GM23338 (cell line): ENCODE data around the gene DOCK1. TPM values are rescaled to one million over a fixed set of nuclear protein-coding genes. Genes with fewer than 3 reads are reported as not detected.

Source experiments
- ATAC-seq: fragments of 200-7000 bp; cut with Tn5 transposase; 3 replicates; pipeline ENCODE4 v1.9.1; 2020
- DNase-seq: peaks from one replicate; pipeline ENCODE4 v3.0.0-alpha.2; 2015; ENCODE audit warnings: low spot score
- H2AFZ ChIP-seq: fragments of 200-600 bp; sonication (generic); 2 replicates; pipeline ENCODE4 v1.8.0; 2016; ENCODE audit warnings: antibody characterized with exemption, mild to moderate bottlenecking, moderate library complexity
- H3F3A ChIP-seq: fragments of 200-600 bp; sonication (generic); replicated peaks from 2 replicates; pipeline ENCODE4 v1.8.0; 2017; ENCODE audit warnings: antibody characterized with exemption, mixed run types, low read depth
- H3K27ac ChIP-seq: fragments of 200-600 bp; sonication (generic); 2 replicates; pipeline ENCODE4 v1.6.1; 2016; ENCODE audit warnings: low read depth
- H3K27me3 ChIP-seq: fragments of 200-600 bp; sonication (generic); 2 replicates; pipeline ENCODE4 v1.8.0; 2016; ENCODE audit warnings: mild to moderate bottlenecking, mixed run types, moderate library complexity; ENCODE audit not compliant: insufficient read depth
- H3K36me3 ChIP-seq: fragments of 200-600 bp; sonication (generic); 2 replicates; pipeline ENCODE4 v1.8.0; 2016; ENCODE audit warnings: mild to moderate bottlenecking; ENCODE audit not compliant: insufficient read depth
- H3K4me1 ChIP-seq: fragments of 200-600 bp; sonication (generic); 2 replicates; pipeline ENCODE4 v1.8.0; 2016; ENCODE audit warnings: mild to moderate bottlenecking, moderate library complexity; ENCODE audit not compliant: insufficient read depth
- H3K4me2 ChIP-seq: fragments of 200-600 bp; sonication (generic); 2 replicates; pipeline ENCODE4 v1.7.1; 2017; ENCODE audit warnings: mixed run types
- H3K4me3 ChIP-seq: fragments of 200-600 bp; sonication (generic); 2 replicates; pipeline ENCODE4 v1.6.1; 2016; ENCODE audit warnings: mixed run types
- H3K79me2 ChIP-seq: fragments of 200-600 bp; sonication (generic); replicated peaks from 2 replicates; pipeline ENCODE4 v1.8.0; 2017; ENCODE audit warnings: mild to moderate bottlenecking; ENCODE audit not compliant: insufficient read depth
- H3K9me2 ChIP-seq: fragments of 200-600 bp; sonication (generic); 2 replicates; pipeline ENCODE4 v1.8.0; 2017; ENCODE audit not compliant: insufficient read depth
- H4K20me1 ChIP-seq: fragments of 200-600 bp; sonication (generic); replicated peaks from 2 replicates; pipeline ENCODE4 v1.8.0; 2017; ENCODE audit warnings: mild to moderate bottlenecking; ENCODE audit not compliant: insufficient read depth
- H3K27ac Mint-ChIP-seq: 2 replicates; pipeline ENCODE4 v1.8.0; 2020; ENCODE audit warnings: inconsistent platforms, mild to moderate bottlenecking, moderate library complexity, mixed read lengths
- H3K27me3 Mint-ChIP-seq: 3 replicates; pipeline ENCODE4 v1.8.0; 2022; ENCODE audit warnings: low read depth, mild to moderate bottlenecking, moderate library complexity, mixed read lengths, inconsistent platforms; ENCODE audit not compliant: insufficient read depth, poor library complexity
- H3K36me3 Mint-ChIP-seq: 3 replicates; pipeline ENCODE4 v1.8.0; 2021; ENCODE audit warnings: low read depth, mild to moderate bottlenecking, inconsistent platforms, moderate library complexity, mixed read lengths
- H3K4me1 Mint-ChIP-seq: 3 replicates; pipeline ENCODE4 v1.8.0; 2020; ENCODE audit warnings: mild to moderate bottlenecking, inconsistent platforms, mixed read lengths
- H3K4me3 Mint-ChIP-seq: 3 replicates; pipeline ENCODE4 v1.8.0; 2021; ENCODE audit warnings: moderate library complexity, mild to moderate bottlenecking, inconsistent platforms, mixed read lengths
- H3K9me3 Mint-ChIP-seq: 3 replicates; pipeline ENCODE4 v1.8.0; 2020; ENCODE audit warnings: moderate library complexity, mild to moderate bottlenecking, inconsistent platforms, mixed read lengths
- CREB1 ChIP-seq: fragments of 250-450 bp; sonication (Bioruptor Pico); IDR thresholded peaks from 2 replicates; pipeline ENCODE4 v1.5.0; 2020; ENCODE audit warnings: low read depth, mild to moderate bottlenecking, moderate library complexity
- CTCF ChIP-seq, 2 experiments: fragments of 200-600 bp in 1 of 2; sonication (generic) in 1 of 2; conservative IDR thresholded peaks; 2 replicates each; pipeline versions ENCODE4 v1.5.1 to v1.6.1; 2016 to 2017; ENCODE audit warnings: antibody characterized with exemption in 2 of 2, low read depth in 2 of 2, mild to moderate bottlenecking in 2 of 2, moderate library complexity in 1 of 2
- ETS1 ChIP-seq: IDR thresholded peaks from 2 replicates; pipeline ENCODE4 v1.6.1; 2016; ENCODE audit warnings: antibody characterized with exemption
- EZH2 ChIP-seq: fragments of 200-600 bp; sonication (generic); IDR thresholded peaks from one replicate; pipeline ENCODE4 v1.8.0; 2017; ENCODE audit warnings: antibody characterized with exemption, mild to moderate bottlenecking, low read depth; ENCODE audit not compliant: unreplicated experiment
- EZH2phosphoT487 ChIP-seq: fragments of 200-600 bp; sonication (generic); IDR thresholded peaks from one replicate; pipeline ENCODE4 v1.8.1; 2018; ENCODE audit warnings: antibody characterized with exemption; ENCODE audit not compliant: unreplicated experiment
- JUNB ChIP-seq: IDR thresholded peaks from one replicate; pipeline ENCODE4 v1.6.1; 2016; ENCODE audit warnings: antibody characterized with exemption; ENCODE audit not compliant: unreplicated experiment
- NANOG ChIP-seq: IDR thresholded peaks from 2 replicates; pipeline ENCODE4 v1.6.1; 2016; ENCODE audit warnings: antibody characterized with exemption, borderline replicate concordance
- POLR2AphosphoS5 ChIP-seq: IDR thresholded peaks from 2 replicates; pipeline ENCODE4 v1.6.1; 2016; ENCODE audit warnings: antibody characterized with exemption, low read depth
- REST ChIP-seq: IDR thresholded peaks from one replicate; pipeline ENCODE4 v1.6.1; 2018; ENCODE audit warnings: antibody characterized with exemption; ENCODE audit not compliant: unreplicated experiment
- STAT1 ChIP-seq: IDR thresholded peaks from one replicate; pipeline ENCODE4 v1.6.1; 2016; ENCODE audit warnings: antibody characterized with exemption; ENCODE audit not compliant: unreplicated experiment
- ZNF114 ChIP-seq: fragments of 250-450 bp; sonication (Bioruptor Pico); IDR thresholded peaks from 2 replicates; pipeline ENCODE4 v1.5.0; 2020; ENCODE audit warnings: mild to moderate bottlenecking, moderate library complexity
- ZNF331 ChIP-seq: fragments of 250-450 bp; sonication (Bioruptor Pico); IDR thresholded peaks from 2 replicates; pipeline ENCODE4 v1.5.0; 2020; ENCODE audit warnings: low read depth, mild to moderate bottlenecking, moderate library complexity
- polyA plus RNA-seq: library from polyadenylated mRNA; unstranded; fragments of >200 nt; fragmentation: Nextera tagmentation; extraction: Ambion mirVana; gene quantifications from 2 replicates; pipeline ENCODE4 v1.2.1, GENCODE V29; 2016
- total RNA-seq: library from RNA; depleted of rRNA; stranded (reverse); fragments of >200 nt; shearing (Covaris generic); gene quantifications from 2 replicates; pipeline ENCODE4 v1.2.3, GENCODE V29; 2014

DOCK1 gene
- total and polyA plus RNA-seq, 2 experiments from 2014 or later, result 13.2 to 55.3 TPM

GRCh38 chr10:127158662-127159061, 253.4 kb downstream of the DOCK1 start:
- Mint-ChIP-seq H3K27ac (no peak overlapping the region), H3K27me3 (no peaks in the 10 kb centered on the region), H3K36me3 (no peaks in the 10 kb centered on the region), H3K4me1 (peaks cover 11% of the 10 kb centered on the region; the same call in 2 of the 3 replicates), H3K4me3 (no peak overlapping the region), H3K9me3 (no peaks in the 10 kb centered on the region)
- TF ChIP-seq REST (peak; percentile 67), ETS1 (no peak)
- H3K4me2 ChIP-seq, result no peak overlapping the region
- 0 out of 2 replicates have a peak, but pooled peaks cover 3% of the 10 kb centered on the region for H3K9me2 ChIP-seq
- no peaks in the 10 kb centered on the region for H3K79me2 ChIP-seq
- H3K36me3 ChIP-seq, result no peaks in the 10 kb centered on the region
- H4K20me1 ChIP-seq, result peaks cover 7% of the 10 kb centered on the region; the same call in 1 of the 2 replicates
- ATAC-seq, result no peak; the same call in 1 of the 3 replicates
- no peak overlapping the region for H3K27ac ChIP-seq
- peak; percentile 27 for DNase-seq
- no peak overlapping the region for H2AFZ ChIP-seq
- H3K4me1 ChIP-seq, result no peaks in the 10 kb centered on the region; the same call in 1 of the 2 replicates
- H3K27me3 ChIP-seq, result no peaks in the 10 kb centered on the region
- no peak overlapping the region for H3K4me3 ChIP-seq
- H3F3A ChIP-seq, result no peaks in the 10 kb centered on the region

GRCh38 chr10:127159648-127160245, 254.5 kb downstream of the DOCK1 start:
- Histone ChIP-seq H3K9me2 (0 out of 2 replicates have a peak, but pooled peaks cover 3% of the 10 kb centered on the region), H3F3A (no peaks in the 10 kb centered on the region), H3K4me2 (no peak overlapping the region), H3K27me3 (no peaks in the 10 kb centered on the region), H3K27ac (no peak overlapping the region), H3K79me2 (no peaks in the 10 kb centered on the region), H4K20me1 (peaks cover 7% of the 10 kb centered on the region; the same call in 1 of the 2 replicates), H2AFZ (no peak overlapping the region), H3K4me3 (no peak overlapping the region), H3K4me1 (no peaks in the 10 kb centered on the region; the same call in 1 of the 2 replicates), H3K36me3 (no peaks in the 10 kb centered on the region)
- peaks cover 10% of the 10 kb centered on the region; the same call in 2 of the 3 replicates for H3K4me1 Mint-ChIP-seq
- DNase-seq, result no peak
- no peaks in the 10 kb centered on the region for H3K27me3 Mint-ChIP-seq
- no peaks in the 10 kb centered on the region for H3K36me3 Mint-ChIP-seq
- no peak overlapping the region for H3K4me3 Mint-ChIP-seq
- H3K27ac Mint-ChIP-seq, result no peak overlapping the region
- no peak for ATAC-seq
- H3K9me3 Mint-ChIP-seq, result no peaks in the 10 kb centered on the region
- TF ChIP-seq ZNF114 (CRISPR knock-in tag) (no peak), EZH2phosphoT487 (no peak), JUNB (no peak), ZNF331 (no peak), EZH2 (no peak), CTCF (conservative IDR thresholded peaks at IDR 0.05; ENCODE audit: low read depth in 2 of 2) (no peak), NANOG (no peak), STAT1 (no peak), POLR2AphosphoS5 (no peak), CREB1 (CRISPR knock-in tag) (no peak), REST (no peak)
